ENCODE measurements around the gene NCK1.
"Not testable (repeated sequence)": the region's sequence is repeated elsewhere in the genome, so short reads cannot be mapped to it uniquely, and the experiment has no call there.

Gene NCK1

GRCh38 chr3:136947477-136947876 lies 85.5 kb downstream of the NCK1 start:
- DNase-seq (ENCODE audit: low read depth) = no peak

GRCh38 chr3:136949146-136949545 lies 87.1 kb downstream of the NCK1 start:
- DNase-seq (ENCODE audit: low read depth) = no peak

- no peak for DNase-seq (ENCODE audit: low read depth)
Measured at GRCh38 chr3:136949708-136950107, 87.7 kb downstream of the NCK1 start.

- DNase-seq (ENCODE audit: low read depth) = no peak
Measured at GRCh38 chr3:136950623-136951022, 88.6 kb downstream of the NCK1 start.

GRCh38 chr3:136952292-136952691 lies 90.3 kb downstream of the NCK1 start:
- no peak for DNase-seq (ENCODE audit: low read depth)

GRCh38 chr3:136954251-136954650 lies 92.2 kb downstream of the NCK1 start:
- DNase-seq (ENCODE audit: low read depth) = no peak

GRCh38 chr3:136954980-136955780 lies 93.2 kb downstream of the NCK1 start:
- no peak for DNase-seq (ENCODE audit: low read depth)

GRCh38 chr3:136955813-136956212 lies 93.8 kb downstream of the NCK1 start:
- no peak for DNase-seq (ENCODE audit: low read depth)

GRCh38 chr3:136956971-136957370 lies 95.0 kb downstream of the NCK1 start:
- DNase-seq (ENCODE audit: low read depth) = no peak

- DNase-seq (ENCODE audit: low read depth) = no peak
Measured at GRCh38 chr3:136957751-136958288, 95.8 kb downstream of the NCK1 start, which contains the start of gene IL20RB. Gene IL20RB (plus strand): TSS chr3:136957983. CDS start chr3:136958114, 131 bp downstream.

- DNase-seq (ENCODE audit: low read depth) = no peak
Measured at GRCh38 chr3:136958939-136959338, 96.9 kb downstream of the NCK1 start.

- no peak for DNase-seq (ENCODE audit: low read depth)
Measured at GRCh38 chr3:136959599-136959998, 97.6 kb downstream of the NCK1 start.

GRCh38 chr3:136960838-136961836 lies 99.1 kb downstream of the NCK1 start:
- DNase-seq (ENCODE audit: low read depth) = no peak

- no peak for DNase-seq (ENCODE audit: low read depth)
Measured at GRCh38 chr3:136962927-136963326, 100.9 kb downstream of the NCK1 start.

GRCh38 chr3:136969539-136969938 lies 107.5 kb downstream of the NCK1 start:
- DNase-seq (ENCODE audit: low read depth) = not testable (repeated sequence)

GRCh38 chr3:136973352-136973751 lies 111.3 kb downstream of the NCK1 start:
- no peak for DNase-seq (ENCODE audit: low read depth)

- DNase-seq (ENCODE audit: low read depth) = no peak
Measured at GRCh38 chr3:136974670-136975069, 112.7 kb downstream of the NCK1 start.

GRCh38 chr3:136979204-136979603 lies 117.2 kb downstream of the NCK1 start:
- DNase-seq (ENCODE audit: low read depth) = no peak

GRCh38 chr3:136979684-136980083 lies 117.7 kb downstream of the NCK1 start:
- no peak for DNase-seq (ENCODE audit: low read depth)

- no peak for DNase-seq (ENCODE audit: low read depth)
Measured at GRCh38 chr3:136982033-136982432, 120.0 kb downstream of the NCK1 start.

GRCh38 chr3:136982520-136983138 lies 120.6 kb downstream of the NCK1 start:
- no peak for DNase-seq (ENCODE audit: low read depth)

- DNase-seq (ENCODE audit: low read depth) = no peak
Measured at GRCh38 chr3:136984837-136985236, 122.8 kb downstream of the NCK1 start.

Data from activated T-cell treated with anti-CD3 and anti-CD28 coated beads for 24 hours (primary cell).